ENCODE data around the gene CLIC3. TPM values are rescaled to one million over a fixed set of nuclear protein-coding genes. Genes with fewer than 3 reads are reported as not detected.

CLIC3 gene
- total and polyA plus RNA-seq, 11 donors: 1.5 to 16.7 (median 5.0) TPM

DNA sequence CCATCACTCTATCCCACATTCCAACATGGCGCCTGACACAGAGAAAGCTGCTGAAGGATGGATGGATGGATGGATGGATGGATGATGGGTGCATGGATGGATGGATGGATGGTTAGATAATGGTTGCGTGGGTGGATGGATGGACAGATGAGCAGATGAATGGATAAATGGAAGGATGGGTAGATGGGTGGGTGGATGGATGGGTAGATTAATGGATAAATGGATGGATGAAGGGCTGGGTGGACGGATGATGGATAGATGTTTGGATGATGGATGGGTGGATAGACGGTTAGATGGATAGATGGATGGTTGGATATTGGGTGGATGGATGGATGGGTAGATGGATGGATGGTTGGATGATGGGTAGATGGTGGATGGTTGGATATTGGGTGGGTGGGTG lies 39.8 kb downstream of the CLIC3 start:
- no peaks in the 10 kb centered on the region for H3K9me3 ChIP-seq
- ATAC-seq (no peak), DNase-seq (no peak)
- no peak overlapping the region for H3K27ac ChIP-seq
- TF ChIP-seq POLR2A (IDR thresholded peaks at IDR 0.05): no peak
- TF ChIP-seq, protein P1, sequence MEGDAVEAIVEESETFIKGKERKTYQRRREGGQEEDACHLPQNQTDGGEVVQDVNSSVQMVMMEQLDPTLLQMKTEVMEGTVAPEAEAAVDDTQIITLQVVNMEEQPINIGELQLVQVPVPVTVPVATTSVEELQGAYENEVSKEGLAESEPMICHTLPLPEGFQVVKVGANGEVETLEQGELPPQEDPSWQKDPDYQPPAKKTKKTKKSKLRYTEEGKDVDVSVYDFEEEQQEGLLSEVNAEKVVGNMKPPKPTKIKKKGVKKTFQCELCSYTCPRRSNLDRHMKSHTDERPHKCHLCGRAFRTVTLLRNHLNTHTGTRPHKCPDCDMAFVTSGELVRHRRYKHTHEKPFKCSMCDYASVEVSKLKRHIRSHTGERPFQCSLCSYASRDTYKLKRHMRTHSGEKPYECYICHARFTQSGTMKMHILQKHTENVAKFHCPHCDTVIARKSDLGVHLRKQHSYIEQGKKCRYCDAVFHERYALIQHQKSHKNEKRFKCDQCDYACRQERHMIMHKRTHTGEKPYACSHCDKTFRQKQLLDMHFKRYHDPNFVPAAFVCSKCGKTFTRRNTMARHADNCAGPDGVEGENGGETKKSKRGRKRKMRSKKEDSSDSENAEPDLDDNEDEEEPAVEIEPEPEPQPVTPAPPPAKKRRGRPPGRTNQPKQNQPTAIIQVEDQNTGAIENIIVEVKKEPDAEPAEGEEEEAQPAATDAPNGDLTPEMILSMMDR (IDR thresholded peaks at IDR 0.05): no peak
- no peaks in the 10 kb centered on the region for H3K36me3 ChIP-seq
- no peaks in the 10 kb centered on the region for H3K27me3 ChIP-seq
- H3K4me3 ChIP-seq: no peak overlapping the region
- intact Hi-C loops (cut with DNase I): loop anchor here in 1 of 10 donors (1.0 kb wide), 1 partner anchor 16 kb away; no protein-coding TSS in a partner anchor
- H3K4me1 ChIP-seq: peaks cover 0 to 23% (median 9%) of the 10 kb centered on the region in 12 donors
- WGBS, 4 donors: 91 to 99% (median 97%) methylated on average over 4 of the region's 4 CpGs

DNA sequence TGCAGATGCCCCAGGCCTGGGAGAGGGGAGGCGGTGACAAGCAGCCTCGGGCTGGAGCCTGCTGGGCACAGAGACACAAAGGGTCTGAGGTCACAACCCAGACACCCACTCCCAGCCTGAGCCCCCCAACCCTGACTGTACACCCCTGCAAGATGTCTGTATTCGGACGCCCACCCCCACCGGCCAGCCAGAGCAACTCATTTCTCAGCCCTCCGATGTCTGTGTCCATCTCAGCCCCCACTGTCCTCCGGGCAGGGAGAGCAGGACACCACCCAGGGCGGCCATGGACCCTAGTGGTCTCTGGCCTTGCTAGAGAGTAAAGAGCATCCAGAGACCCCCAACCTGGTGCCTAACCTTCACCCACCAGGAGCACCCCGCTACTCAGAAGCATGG lies 40.4 kb downstream of the CLIC3 start:
- H3K4me3 ChIP-seq: no peak overlapping the region
- no peaks in the 10 kb centered on the region for H3K9me3 ChIP-seq
- no peaks in the 10 kb centered on the region for H3K27me3 ChIP-seq
- TF ChIP-seq, protein P1 (IDR thresholded peaks at IDR 0.05): no peak
- no peak for TF ChIP-seq POLR2A (IDR thresholded peaks at IDR 0.05)
- peaks cover 0 to 20% (median 3%) of the 10 kb centered on the region in 12 donors for H3K4me1 ChIP-seq
- 93 to 95% (median 94%) methylated on average over 5 to 9 of the region's 9 CpGs for WGBS, 4 donors
- no peaks in the 10 kb centered on the region for H3K36me3 ChIP-seq
- H3K27ac ChIP-seq: no peak overlapping the region
- DNase-seq: peak in 2 of 5 donors; percentile 25 to 58
- intact Hi-C loops (cut with DNase I): loop anchor here in 1 of 10 donors (1.0 kb wide), 1 partner anchor 16 kb away; no protein-coding TSS in a partner anchor
- no peak for ATAC-seq

DNA sequence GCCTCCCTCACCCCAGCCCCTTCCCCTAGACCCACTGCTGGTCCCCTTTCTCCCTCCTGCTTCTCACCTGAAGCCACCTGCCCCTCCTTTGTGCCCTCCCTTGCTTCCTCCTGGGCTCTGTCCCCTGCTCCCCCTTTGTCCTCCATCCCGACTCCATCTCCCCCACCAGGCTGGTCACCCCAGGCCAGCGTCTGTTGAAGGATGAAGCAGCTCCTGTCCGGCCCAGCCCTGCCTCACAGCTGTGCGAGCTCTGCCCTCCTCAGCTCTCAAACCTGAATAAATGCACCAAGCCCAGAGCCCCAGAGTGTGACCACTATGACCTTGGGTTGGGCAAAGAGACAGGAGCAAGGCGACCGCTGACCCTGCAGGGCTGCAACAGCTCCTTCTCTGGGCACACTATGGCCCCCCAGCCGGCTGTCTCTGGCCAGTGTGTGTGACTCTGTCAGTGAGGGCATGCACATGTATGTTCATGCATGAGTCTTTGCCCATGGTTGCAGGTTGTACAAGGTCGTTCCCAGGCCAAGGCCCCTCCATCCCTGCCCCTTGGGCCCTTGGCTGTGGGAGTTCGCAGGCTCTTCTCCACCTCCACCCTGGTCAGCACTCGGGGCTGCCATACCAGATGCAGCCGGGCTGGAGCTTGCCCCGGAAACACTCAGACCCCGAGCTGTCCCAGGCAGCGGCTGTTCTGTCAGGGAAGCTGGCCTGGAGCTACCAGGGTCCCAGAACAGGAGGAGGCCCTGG lies 41.0 kb downstream of the CLIC3 start:
- WGBS, 4 donors: 76 to 92% (median 87%) methylated on average over 6 to 14 of the region's 14 CpGs
- no peaks in the 10 kb centered on the region for H3K9me3 ChIP-seq
- intact Hi-C loops (cut with DNase I): no loop called here
- H3K27me3 ChIP-seq: no peaks in the 10 kb centered on the region
- TF ChIP-seq, protein P1 (IDR thresholded peaks at IDR 0.05): no peak
- no peak for TF ChIP-seq POLR2A (IDR thresholded peaks at IDR 0.05)
- peak in 1 of 5 donors; percentile 41 for DNase-seq
- H3K4me1 ChIP-seq: peaks cover 0 to 23% (median 5%) of the 10 kb centered on the region in 12 donors
- H3K4me3 ChIP-seq: no peak overlapping the region
- H3K27ac ChIP-seq: no peak overlapping the region
- ATAC-seq: no peak
- no peaks in the 10 kb centered on the region for H3K36me3 ChIP-seq

DNA sequence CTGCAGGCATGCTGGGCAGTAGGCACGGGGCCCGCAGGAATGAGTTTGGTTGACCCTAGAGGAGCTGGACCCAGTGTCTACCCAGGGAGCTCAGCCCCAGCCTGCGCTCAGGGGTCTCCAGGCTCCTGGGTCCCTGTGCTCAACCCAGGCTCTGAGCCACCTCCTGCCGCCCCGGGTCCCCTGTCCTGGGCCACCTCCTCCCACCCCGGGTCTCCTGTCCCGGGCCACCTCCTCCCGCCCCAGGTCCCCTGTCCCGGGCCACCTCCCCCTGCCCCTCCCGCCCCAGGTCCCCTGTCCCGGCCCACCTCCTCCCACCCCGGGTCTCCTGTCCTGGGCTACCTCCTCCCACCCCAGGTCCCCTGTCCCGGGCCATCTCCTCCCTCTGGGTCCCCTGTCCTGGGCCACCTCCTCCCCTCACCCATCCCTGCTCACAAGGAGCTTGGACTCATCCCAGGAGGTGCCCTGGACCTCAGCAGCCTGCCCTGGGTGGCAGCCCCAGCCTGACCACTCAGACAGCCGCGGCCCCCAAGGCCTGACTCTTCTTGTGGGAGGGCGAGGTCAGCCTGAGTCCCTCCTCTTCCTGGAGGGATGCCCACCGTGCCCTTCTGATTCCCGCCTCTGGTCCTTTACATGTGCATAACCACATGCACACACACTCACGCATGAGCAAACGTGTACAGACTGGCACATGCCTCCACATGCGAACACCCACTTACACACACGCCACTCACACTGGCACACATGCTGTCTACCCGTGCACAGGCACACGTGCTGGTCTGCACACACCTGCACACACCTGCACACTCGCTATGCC lies 41.9 kb downstream of the CLIC3 start:
- Histone ChIP-seq H3K4me1 (peaks cover 0 to 30% (median 9%) of the 10 kb centered on the region in 12 donors), H3K27ac (no peak overlapping the region), H3K9me3 (no peaks in the 10 kb centered on the region), H3K4me3 (no peak overlapping the region), H3K27me3 (no peaks in the 10 kb centered on the region), H3K36me3 (no peaks in the 10 kb centered on the region)
- DNase-seq (peak in 1 of 5 donors; percentile 51), ATAC-seq (no peak)
- 86 to 90% (median 88%) methylated on average over 21 to 25 of the region's 25 CpGs for WGBS, 4 donors
- intact Hi-C loops (cut with DNase I): loop anchor here in 1 of 10 donors (5.0 kb wide), 1 partner anchor 38 kb away; the partner anchor contains the start of gene PAXX
- TF ChIP-seq POLR2A (IDR thresholded peaks at IDR 0.05): no peak
- TF ChIP-seq, protein P1 (IDR thresholded peaks at IDR 0.05): no peak
